Measurements from ENCODE around the gene SYF2. TPM values are rescaled to one million over a fixed set of nuclear protein-coding genes. Genes with fewer than 3 reads are reported as not detected.

SYF2 gene
- total and polyA plus RNA-seq, 2 donors (not counting 3 experiments of a cell fraction or from before 2014, with no cell fraction given): 9.3 to 38.0 TPM

DNA sequence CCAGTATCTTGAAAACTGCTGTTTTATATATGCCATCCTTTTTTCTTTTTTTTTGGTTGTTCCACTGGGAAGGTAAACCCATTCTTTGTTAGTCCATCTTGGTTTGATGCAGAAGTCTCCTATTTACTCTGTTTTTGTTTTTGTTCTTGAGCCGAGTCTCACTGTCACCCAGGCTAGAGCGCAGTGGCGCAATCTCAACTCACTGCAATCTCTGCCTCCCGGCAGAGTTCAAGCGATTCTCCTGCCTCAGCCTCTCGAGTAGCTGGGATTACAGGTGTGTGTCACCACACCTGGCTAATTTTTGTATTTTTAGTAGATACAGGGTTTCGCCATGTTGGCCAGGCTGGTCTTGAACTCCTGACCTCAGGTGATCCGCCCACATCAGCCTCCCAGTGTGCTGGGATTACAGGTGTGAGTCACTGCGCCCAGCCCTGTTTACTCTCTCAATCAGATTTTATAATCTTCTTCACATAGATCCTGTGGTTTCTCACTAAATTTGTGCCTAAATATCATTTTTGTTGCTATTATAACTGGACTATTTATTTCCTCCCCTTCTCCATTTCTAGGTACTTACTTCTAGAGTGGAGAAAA is 12.5 kb downstream of the SYF2 start:
- H4K20me1 ChIP-seq (replicated peaks; ENCODE audit: control insufficient read depth, extremely low read depth, insufficient read depth, low read length): no peaks in the 10 kb centered on the region
- dilution Hi-C loops (cut with MboI; ENCODE audit: extremely low pct_ligation_motif_present, low sequenced_read_pairs): no loop called here
- BruUV-seq (replicated peaks): no TSS peak
- H2AFZ ChIP-seq (ENCODE audit: low read depth, low read length): no peak overlapping the region
- DNase-seq (ENCODE audit: low read depth, low spot score) (no peak), FAIRE-seq (no peak)
- H3K27me3 ChIP-seq (ENCODE audit: control insufficient read depth in 2 of 2, insufficient read depth in 2 of 2, low read length in 2 of 2): no peaks in the 10 kb centered on the region
- H3K27ac ChIP-seq (ENCODE audit: insufficient read depth, low read depth, low read length): no peak overlapping the region
- H3K9ac ChIP-seq (replicated peaks; ENCODE audit: extremely low read depth, insufficient read depth, low read length): no peak overlapping the region
- no peaks in the 10 kb centered on the region for H3K4me1 ChIP-seq (ENCODE audit: control insufficient read depth, extremely low read depth, insufficient read depth, low read length)
- no peak overlapping the region for H3K4me3 ChIP-seq (replicated peaks in 1 of 3; ENCODE audit: insufficient read depth in 1 of 3, low read depth in 1 of 3, low read length in 3 of 3)
- peaks cover 5 to 9% of the 10 kb centered on the region in 2 experiments for H3K36me3 ChIP-seq (ENCODE audit: control insufficient read depth in 2 of 2, extremely low read depth in 1 of 2, insufficient read depth in 2 of 2, low read length in 2 of 2)
- CTCF ChIA-PET: no interaction called here
- no peaks in the 10 kb centered on the region for H3K79me2 ChIP-seq (ENCODE audit: control insufficient read depth, insufficient read depth, low read length)
- no peaks in the 10 kb centered on the region for H3K9me3 ChIP-seq (replicated peaks; ENCODE audit: control insufficient read depth, insufficient read depth, low read length)
- intact Hi-C loops (cut with micrococcal nuclease): no loop called here
- no peaks in the 10 kb centered on the region for H3K9me1 ChIP-seq (replicated peaks; ENCODE audit: control insufficient read depth, extremely low read depth, insufficient read depth, low read length)
- POLR2A ChIA-PET: no interaction called here
- TF ChIP-seq GATA2 (IDR thresholded peaks at IDR 0.05; ENCODE audit: insufficient read depth, insufficient read length, low read depth, low read length) (no peak), EZH2 (IDR thresholded peaks at IDR 0.05; ENCODE audit: borderline replicate concordance, low read depth, low read length, severe bottlenecking) (no peak), JUN (IDR thresholded peaks at IDR 0.05; ENCODE audit: borderline replicate concordance, insufficient read depth, insufficient read length, low read depth) (no peak), FOS (IDR thresholded peaks at IDR 0.05; ENCODE audit: borderline replicate concordance, insufficient read depth, low read length) (no peak), MYC (IDR thresholded peaks at IDR 0.05; ENCODE audit: low read depth, low read length) (no peak), POLR2AphosphoS5 (IDR thresholded peaks at IDR 0.05; ENCODE audit: insufficient read depth, low read depth, low read length) (no peak), POLR2A (IDR thresholded peaks at IDR 0.05; ENCODE audit: low read depth, low read length) (no peak)
- TF ChIP-seq, protein P1, sequence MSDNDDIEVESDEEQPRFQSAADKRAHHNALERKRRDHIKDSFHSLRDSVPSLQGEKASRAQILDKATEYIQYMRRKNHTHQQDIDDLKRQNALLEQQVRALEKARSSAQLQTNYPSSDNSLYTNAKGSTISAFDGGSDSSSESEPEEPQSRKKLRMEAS (IDR thresholded peaks at IDR 0.05; ENCODE audit: insufficient read depth, insufficient read length): no peak
- TF ChIP-seq, protein P2, sequence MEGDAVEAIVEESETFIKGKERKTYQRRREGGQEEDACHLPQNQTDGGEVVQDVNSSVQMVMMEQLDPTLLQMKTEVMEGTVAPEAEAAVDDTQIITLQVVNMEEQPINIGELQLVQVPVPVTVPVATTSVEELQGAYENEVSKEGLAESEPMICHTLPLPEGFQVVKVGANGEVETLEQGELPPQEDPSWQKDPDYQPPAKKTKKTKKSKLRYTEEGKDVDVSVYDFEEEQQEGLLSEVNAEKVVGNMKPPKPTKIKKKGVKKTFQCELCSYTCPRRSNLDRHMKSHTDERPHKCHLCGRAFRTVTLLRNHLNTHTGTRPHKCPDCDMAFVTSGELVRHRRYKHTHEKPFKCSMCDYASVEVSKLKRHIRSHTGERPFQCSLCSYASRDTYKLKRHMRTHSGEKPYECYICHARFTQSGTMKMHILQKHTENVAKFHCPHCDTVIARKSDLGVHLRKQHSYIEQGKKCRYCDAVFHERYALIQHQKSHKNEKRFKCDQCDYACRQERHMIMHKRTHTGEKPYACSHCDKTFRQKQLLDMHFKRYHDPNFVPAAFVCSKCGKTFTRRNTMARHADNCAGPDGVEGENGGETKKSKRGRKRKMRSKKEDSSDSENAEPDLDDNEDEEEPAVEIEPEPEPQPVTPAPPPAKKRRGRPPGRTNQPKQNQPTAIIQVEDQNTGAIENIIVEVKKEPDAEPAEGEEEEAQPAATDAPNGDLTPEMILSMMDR (IDR thresholded peaks at IDR 0.05; ENCODE audit: extremely low read depth in 1 of 2, insufficient read depth in 1 of 2, low read depth in 1 of 2, low read length in 2 of 2): no peak
- no peak overlapping the region for H3K4me2 ChIP-seq (ENCODE audit: insufficient read depth, low read length)
